GM23248 (cell line): ENCODE results near the gene DERA. TPM values are rescaled to one million over a fixed set of nuclear protein-coding genes. Genes with fewer than 3 reads are reported as not detected.

ENCODE experiments used
- DNase-seq: peaks from one replicate; pipeline ENCODE4 v3.0.0-alpha.2; 2015
- H2AFZ ChIP-seq: fragments of 200-600 bp; sonication (generic); 2 replicates; pipeline ENCODE4 v1.6.1; 2016; ENCODE audit warnings: antibody characterized with exemption
- H3F3A ChIP-seq: fragments of 200-600 bp; sonication (generic); 2 replicates; pipeline ENCODE4 v1.6.1; 2016; ENCODE audit warnings: mild to moderate bottlenecking, antibody characterized with exemption, mixed run types; ENCODE audit not compliant: insufficient read depth
- H3K27ac ChIP-seq: fragments of 200-600 bp; sonication (generic); 2 replicates; pipeline ENCODE4 v1.5.1; 2016; ENCODE audit warnings: mild to moderate bottlenecking
- H3K27me3 ChIP-seq: fragments of 200-600 bp; sonication (generic); replicated peaks from 2 replicates; pipeline ENCODE4 v1.6.1; 2016; ENCODE audit warnings: mild to moderate bottlenecking; ENCODE audit not compliant: insufficient read depth
- H3K36me3 ChIP-seq: fragments of 200-600 bp; sonication (generic); 2 replicates; pipeline ENCODE4 v1.6.1; 2016; ENCODE audit warnings: low read depth, mild to moderate bottlenecking
- H3K4me1 ChIP-seq: fragments of 200-600 bp; sonication (generic); 2 replicates; pipeline ENCODE4 v1.6.1; 2016; ENCODE audit warnings: mild to moderate bottlenecking; ENCODE audit not compliant: insufficient read depth
- H3K4me2 ChIP-seq: fragments of 200-600 bp; sonication (generic); one replicate; pipeline ENCODE4 v1.6.1; 2016; ENCODE audit warnings: mild to moderate bottlenecking; ENCODE audit not compliant: unreplicated experiment
- H3K4me3 ChIP-seq: fragments of 200-600 bp; sonication (generic); 2 replicates; pipeline ENCODE4 v1.5.1; 2016; ENCODE audit warnings: mild to moderate bottlenecking
- H3K79me2 ChIP-seq: fragments of 200-600 bp; sonication (generic); 2 replicates; pipeline ENCODE4 v1.6.1; 2016; ENCODE audit warnings: mild to moderate bottlenecking; ENCODE audit not compliant: insufficient read depth
- H3K9ac ChIP-seq: fragments of 200-600 bp; sonication (generic); 2 replicates; pipeline ENCODE4 v1.6.1; 2016; ENCODE audit warnings: mild to moderate bottlenecking
- H3K9me2 ChIP-seq: fragments of 200-600 bp; sonication (generic); 2 replicates; pipeline ENCODE4 v1.6.1; 2016; ENCODE audit warnings: mixed run types, mild to moderate bottlenecking, moderate library complexity; ENCODE audit not compliant: insufficient read depth
- H3K9me3 ChIP-seq: fragments of 200-600 bp; sonication (generic); one replicate; pipeline ENCODE4 v1.6.1; 2017; ENCODE audit warnings: low read depth
- H4K20me1 ChIP-seq: fragments of 200-600 bp; sonication (generic); 2 replicates; pipeline ENCODE4 v1.6.0; 2016; ENCODE audit not compliant: insufficient read depth
- EZH2 ChIP-seq: fragments of 200-600 bp; sonication (generic); IDR thresholded peaks from 2 replicates; pipeline ENCODE4 v1.6.1; 2018; ENCODE audit warnings: antibody characterized with exemption, mild to moderate bottlenecking; ENCODE audit not compliant: insufficient read depth, poor library complexity, severe bottlenecking
- EZH2phosphoT487 ChIP-seq: fragments of 200-600 bp; sonication (generic); IDR thresholded peaks from 2 replicates; pipeline ENCODE4 v1.6.1; 2018; ENCODE audit warnings: antibody characterized with exemption, moderate library complexity, mild to moderate bottlenecking, low read depth; ENCODE audit not compliant: insufficient read depth
- WGBS, 2 experiments: methylation state at CpG; one replicate each; pipeline ENCODE4 v1.1.6; 2015 to 2017; ENCODE audit warnings: low lambda C conversion rate in 2 of 2, low coverage in 1 of 2; ENCODE audit errors: missing lambda C conversion rate in 2 of 2; 5-methylcytosine and 5-hydroxymethylcytosine counted together
- in situ Hi-C: fragments of 300-500 bp; cut with MboI; formaldehyde crosslinking; loops from 2 replicates; pipeline ENCODE4 v1.15.0; 2020
- polyA plus RNA-seq: library from polyadenylated mRNA; unstranded; fragments of >200 nt; fragmentation: Nextera tagmentation; extraction: Ambion mirVana; gene quantifications from 2 replicates; pipeline ENCODE4 v1.2.1, GENCODE V29; 2016
- total RNA-seq: library from RNA; depleted of rRNA; stranded (reverse); fragments of >200 nt; shearing (Covaris generic); gene quantifications from 2 replicates; pipeline ENCODE4 v1.2.3, GENCODE V29; 2014

Gene DERA
- total and polyA plus RNA-seq, 2 experiments from 2014 or later = 47.3 to 70.5 TPM

DNA sequence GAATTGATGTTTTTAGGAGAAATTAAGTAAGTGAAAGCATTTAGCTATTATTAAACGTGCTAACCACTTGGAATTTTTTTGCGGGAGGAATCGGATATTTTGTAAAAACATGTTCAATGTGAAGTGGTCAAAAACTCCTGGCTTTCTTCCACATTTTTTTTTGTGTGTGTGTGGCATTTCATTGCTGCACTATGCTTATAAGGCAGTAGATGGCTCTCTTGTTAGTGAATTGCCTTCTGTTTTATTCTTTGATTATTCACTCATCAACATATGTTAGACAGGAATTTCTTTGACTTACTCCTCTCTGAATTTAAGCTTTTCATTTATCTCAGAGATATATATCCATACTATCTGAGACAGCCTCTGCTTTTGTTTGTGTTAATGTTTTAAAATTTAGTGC, 71.3 kb downstream of the DERA start:
- H3K4me1 ChIP-seq = peaks cover 61% of the 10 kb centered on the region

DNA sequence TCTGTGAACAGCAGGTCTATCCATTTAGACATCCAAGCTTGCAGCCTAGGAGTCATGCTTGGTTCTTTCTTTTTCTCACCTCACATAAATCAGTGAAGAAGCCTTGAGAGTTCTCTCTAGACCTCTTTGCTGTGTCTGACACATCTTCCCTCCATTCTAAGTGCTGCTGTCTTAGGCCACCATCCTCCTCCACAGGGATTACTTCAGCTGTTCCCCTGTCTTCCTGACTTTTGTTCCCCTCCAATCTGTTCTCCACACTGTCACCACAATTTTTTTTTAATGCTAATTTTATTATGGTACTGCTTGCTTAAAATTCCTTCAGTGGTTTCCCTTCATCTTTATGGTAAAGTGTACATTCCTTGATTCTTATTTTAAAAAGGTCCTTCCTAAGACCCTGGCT, 71.8 kb downstream of the DERA start:
- H4K20me1 ChIP-seq = no peaks in the 10 kb centered on the region
- no peaks in the 10 kb centered on the region for H3K9me2 ChIP-seq
- H2AFZ ChIP-seq = no peak overlapping the region
- no peak for TF ChIP-seq EZH2
- in situ Hi-C loops = loop anchor here (10.0 kb wide), 1 partner anchor 372 kb away; no protein-coding TSS in a partner anchor
- H3K9me3 ChIP-seq = no peaks in the 10 kb centered on the region
- peak overlapping the region; percentile 23 for H3K27ac ChIP-seq
- peaks cover 56% of the 10 kb centered on the region for H3K4me1 ChIP-seq
- H3K36me3 ChIP-seq = no peaks in the 10 kb centered on the region; the same call in 1 of the 2 replicates
- H3K4me3 ChIP-seq = no peak overlapping the region
- peak overlapping the region; percentile 21; the same call in 1 of the 2 replicates for H3K9ac ChIP-seq
- no peaks in the 10 kb centered on the region for H3K27me3 ChIP-seq
- peak; percentile 10 for DNase-seq
- H3F3A ChIP-seq = peaks cover 56% of the 10 kb centered on the region
- peak overlapping the region; percentile 37 for H3K4me2 ChIP-seq
- H3K79me2 ChIP-seq = no peaks in the 10 kb centered on the region

More for the DNA sequence above, 71.3 kb downstream of the DERA start:
- Histone ChIP-seq H3K36me3 (no peaks in the 10 kb centered on the region; the same call in 1 of the 2 replicates), H4K20me1 (no peaks in the 10 kb centered on the region), H3K9me3 (no peaks in the 10 kb centered on the region), H3K9ac (peak overlapping the region; percentile 21; the same call in 1 of the 2 replicates), H3K79me2 (no peaks in the 10 kb centered on the region), H3K27ac (peak overlapping the region; percentile 23), H3K27me3 (no peaks in the 10 kb centered on the region), H3K4me3 (no peak overlapping the region), H3K9me2 (no peaks in the 10 kb centered on the region), H2AFZ (no peak overlapping the region), H3F3A (peaks cover 61% of the 10 kb centered on the region), H3K4me2 (peak overlapping the region; percentile 37)
- WGBS, 2 experiments = 7 to 8% methylated on average over 3 of the region's 3 CpGs
- TF ChIP-seq EZH2 (no peak), EZH2phosphoT487 (no peak)
- in situ Hi-C loops = loop anchor here (10.0 kb wide), 1 partner anchor 372 kb away; no protein-coding TSS in a partner anchor
- peak; percentile 74 for DNase-seq

DNA sequence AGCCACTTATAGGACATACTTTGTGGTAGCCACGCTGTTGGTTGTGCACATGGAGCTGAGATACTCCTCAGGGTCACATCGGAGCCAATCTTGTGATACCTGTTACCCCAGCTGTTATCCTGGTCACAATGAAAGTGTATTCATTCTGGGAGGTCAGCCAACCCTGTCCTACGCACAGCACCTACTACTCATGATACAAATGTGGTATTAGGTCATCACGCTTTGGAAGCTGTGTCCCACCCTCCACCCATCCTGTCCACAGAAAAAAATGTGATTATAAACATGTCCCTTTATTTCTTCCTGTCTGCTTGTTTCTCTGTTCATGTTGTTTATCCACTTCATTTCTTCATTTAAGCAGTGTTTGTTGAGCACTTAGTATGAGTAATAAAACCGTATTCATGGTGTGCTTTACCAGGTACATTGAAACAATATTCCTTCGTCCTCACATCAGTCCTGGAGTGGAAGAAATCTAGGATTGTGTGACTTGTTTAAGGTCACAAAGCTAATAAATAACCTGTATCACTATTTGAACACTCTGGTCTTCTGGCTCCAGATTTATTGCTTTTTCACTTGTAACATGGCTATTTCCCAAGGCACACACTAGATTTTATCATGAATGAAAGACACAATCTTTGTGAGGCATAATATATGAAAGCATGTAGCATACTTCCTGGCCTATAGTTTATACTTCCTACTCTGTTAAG, 73.1 kb downstream of the DERA start:
- H3K4me2 ChIP-seq = no peak overlapping the region
- 95 to 98% methylated on average over 6 of the region's 6 CpGs for WGBS, 2 experiments
- peaks cover 43% of the 10 kb centered on the region for H3K4me1 ChIP-seq
- no peaks in the 10 kb centered on the region for H3K27me3 ChIP-seq
- no peak overlapping the region for H2AFZ ChIP-seq
- H3K9ac ChIP-seq = no peak overlapping the region
- H3K9me3 ChIP-seq = no peaks in the 10 kb centered on the region
- H3K79me2 ChIP-seq = no peaks in the 10 kb centered on the region
- H3K4me3 ChIP-seq = no peak overlapping the region
- H3K27ac ChIP-seq = no peak overlapping the region
- peaks cover 43% of the 10 kb centered on the region for H3F3A ChIP-seq
- H3K9me2 ChIP-seq = no peaks in the 10 kb centered on the region
- no peaks in the 10 kb centered on the region for H4K20me1 ChIP-seq
- no peaks in the 10 kb centered on the region; the same call in 1 of the 2 replicates for H3K36me3 ChIP-seq
- in situ Hi-C loops = loop anchor here (10.0 kb wide), 1 partner anchor 371 kb away; no protein-coding TSS in a partner anchor
- TF ChIP-seq EZH2phosphoT487 = no peak
- no peak for TF ChIP-seq EZH2
- peak; percentile 20 for DNase-seq

DNA sequence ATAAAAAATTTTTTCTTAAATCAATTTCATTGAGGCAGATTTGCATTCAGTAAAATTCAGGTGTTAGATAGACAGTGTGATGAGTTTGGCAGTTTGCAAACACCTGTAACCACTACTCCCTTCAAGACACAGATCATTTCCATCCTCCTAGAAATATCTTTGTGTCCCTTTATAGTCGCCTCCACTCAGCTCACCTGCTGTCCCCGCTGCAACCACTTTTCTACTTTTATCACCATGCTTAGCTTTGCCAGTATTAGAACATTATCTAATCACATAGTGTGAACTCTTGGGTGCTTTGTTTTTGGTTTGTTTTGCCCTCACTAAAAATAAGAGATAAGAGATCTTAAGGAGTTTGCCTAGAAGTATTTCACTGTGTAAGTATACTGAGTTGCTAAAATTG, 73.8 kb downstream of the DERA start:
- WGBS, 2 experiments = 95 to 97% methylated on average over 2 of the region's 2 CpGs
- no peaks in the 10 kb centered on the region for H3K9me2 ChIP-seq

More for the DNA sequence above, 73.8 kb downstream of the DERA start:
- H4K20me1 ChIP-seq = no peaks in the 10 kb centered on the region
- DNase-seq = no peak
- H3K9me3 ChIP-seq = no peaks in the 10 kb centered on the region
- TF ChIP-seq EZH2phosphoT487 (no peak), EZH2 (no peak)
- no peak overlapping the region for H3K27ac ChIP-seq
- peaks cover 38% of the 10 kb centered on the region for H3K4me1 ChIP-seq
- H3K79me2 ChIP-seq = no peaks in the 10 kb centered on the region
- H3K4me3 ChIP-seq = no peak overlapping the region
- no peaks in the 10 kb centered on the region for H3K27me3 ChIP-seq
- H3F3A ChIP-seq = peaks cover 37% of the 10 kb centered on the region
- H3K4me2 ChIP-seq = no peak overlapping the region
- H3K36me3 ChIP-seq = peaks cover 3% of the 10 kb centered on the region; the same call in 1 of the 2 replicates
- H3K9ac ChIP-seq = no peak overlapping the region
- in situ Hi-C loops = loop anchor here (10.0 kb wide), 1 partner anchor 370 kb away; no protein-coding TSS in a partner anchor
- no peak overlapping the region for H2AFZ ChIP-seq
